Cerebellar nuclear complex (tissue), 1 donor: ENCODE results near the gene ZNF343.

ENCODE experiments used
- DNase-seq, 2 experiments: peaks; one replicate each; lab custom pipeline; 2025; lab: John Stamatoyannopoulos, UW

ZNF343 gene

DNA sequence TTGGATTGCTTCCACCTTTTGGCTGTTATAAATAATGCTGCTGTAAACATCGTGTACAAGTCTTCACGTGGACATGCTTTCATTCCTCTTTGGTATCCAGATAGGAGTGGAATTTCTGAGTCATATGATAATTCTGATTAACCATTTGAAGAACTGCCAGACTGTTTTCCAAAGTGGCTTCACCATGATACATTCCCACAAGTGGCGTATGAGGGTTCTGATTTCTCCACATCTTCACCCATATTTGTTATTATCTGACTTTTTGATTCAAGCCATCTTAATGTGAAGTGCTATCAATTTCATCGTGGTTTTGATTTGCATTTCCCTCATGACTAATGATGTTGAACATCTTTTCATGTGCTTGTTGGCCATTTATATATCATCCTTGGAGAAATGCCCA lies 35.2 kb downstream of the ZNF343 start:
- no peak for DNase-seq

GRCh38 chr20:2470423-2471193 lies 38.1 kb downstream of the ZNF343 start, which contains the start of gene SNRPB:
TSS of gene SNRPB (minus strand) at chr20:2470789. CDS start at chr20:2470690, 99 bp downstream.
- peak; percentile 89 to 94 for DNase-seq

DNA sequence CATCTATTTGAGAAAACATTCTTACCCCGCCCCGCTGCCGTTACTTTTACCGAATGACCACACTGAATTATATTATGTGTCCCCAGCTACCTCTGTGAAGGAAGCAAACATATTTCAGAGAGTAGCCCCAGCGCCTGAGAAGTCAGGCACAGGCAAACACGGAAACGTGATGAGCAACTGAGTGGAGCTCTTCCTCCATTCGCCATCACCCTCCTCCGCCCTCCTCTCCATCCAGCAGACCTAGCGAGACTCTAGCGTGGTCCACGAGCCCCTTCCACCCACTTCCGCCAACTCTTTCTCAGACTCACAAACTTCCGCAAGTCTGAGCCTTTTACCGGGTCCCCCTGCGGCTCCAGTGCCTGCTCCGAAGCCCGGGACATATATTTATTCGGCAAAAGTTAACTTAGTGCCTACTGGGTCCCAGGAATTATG lies 38.7 kb downstream of the ZNF343 start:
- DNase-seq, result no peak

GRCh38 chr20:2468581-2469407 lies 39.9 kb downstream of the ZNF343 start:
- no peak for DNase-seq

GRCh38 chr20:2467412-2467811 lies 41.3 kb downstream of the ZNF343 start:
- no peak for DNase-seq

GRCh38 chr20:2465100-2465499 lies 43.6 kb downstream of the ZNF343 start:
- DNase-seq, result no peak

- no peak for DNase-seq
Measured at GRCh38 chr20:2463616-2464365, 44.9 kb downstream of the ZNF343 start.

- no peak for DNase-seq
Measured at GRCh38 chr20:2462484-2462883, 46.2 kb downstream of the ZNF343 start.

DNA sequence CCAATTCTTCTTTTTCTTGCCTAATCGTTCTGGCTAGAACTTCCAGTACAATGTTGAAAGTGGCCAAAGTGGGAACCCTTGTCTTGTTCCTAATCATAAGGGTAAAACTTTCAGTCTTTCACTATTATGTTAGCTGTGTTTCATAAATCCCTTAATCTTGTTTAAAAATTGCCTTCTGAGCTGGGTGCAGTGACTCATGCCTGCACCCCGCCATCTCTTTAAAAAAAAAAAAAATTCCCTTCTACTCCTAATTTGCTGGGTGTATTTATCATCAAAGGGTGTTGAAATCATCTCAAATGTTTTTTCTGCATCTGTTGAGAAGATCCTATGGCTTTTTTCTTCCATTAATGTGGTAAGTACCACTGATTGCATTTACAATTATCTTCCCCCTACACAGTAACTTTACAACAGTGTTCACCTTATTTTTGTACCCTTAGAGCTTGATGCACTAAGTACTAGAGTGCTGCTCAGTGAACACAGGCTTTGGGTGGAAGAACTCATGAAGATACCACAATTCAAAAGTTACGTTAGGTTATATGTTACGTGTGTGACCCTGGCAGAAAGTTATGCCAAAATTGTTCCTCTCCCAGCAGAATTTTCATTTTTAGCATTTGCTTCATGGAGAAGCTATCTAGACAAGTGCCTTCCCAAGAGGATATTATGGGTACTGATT lies 47.8 kb downstream of the ZNF343 start:
- no peak for DNase-seq

DNA sequence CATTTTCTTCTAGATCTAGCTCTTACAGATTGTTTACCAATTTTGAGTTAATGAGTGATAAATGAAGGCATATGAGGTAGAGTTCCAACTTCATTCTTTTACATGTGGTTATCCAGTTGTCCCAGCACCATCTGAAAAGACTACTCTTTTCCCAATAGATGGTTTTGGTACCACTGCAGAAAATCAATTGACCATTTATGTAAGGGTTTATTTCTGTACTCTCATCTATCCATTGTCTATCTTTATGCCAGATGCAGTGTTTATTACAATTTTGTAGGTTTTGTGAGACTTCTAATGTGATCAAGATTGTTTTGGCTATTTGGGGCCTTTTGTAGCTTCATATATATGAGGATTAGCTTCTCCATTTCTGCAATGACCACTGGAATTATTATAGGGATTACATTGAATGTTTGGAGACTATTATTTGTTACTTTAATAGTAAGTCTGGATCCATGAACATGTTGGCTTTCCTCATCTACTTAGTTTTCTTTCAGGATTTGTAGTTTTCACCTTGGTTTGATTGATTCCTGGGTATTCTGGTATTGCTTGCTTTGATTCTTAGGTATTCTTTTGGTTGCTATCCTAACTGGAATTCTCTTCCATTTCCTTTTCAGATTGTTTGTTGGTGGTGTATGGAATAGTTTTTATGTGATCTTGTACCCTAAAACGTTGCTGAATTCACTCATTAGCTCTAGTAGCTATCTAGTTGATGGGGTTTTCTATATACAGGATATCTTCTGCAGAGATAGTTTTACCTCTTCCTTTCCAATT lies 48.5 kb downstream of the ZNF343 start:
- no peak for DNase-seq

DNA sequence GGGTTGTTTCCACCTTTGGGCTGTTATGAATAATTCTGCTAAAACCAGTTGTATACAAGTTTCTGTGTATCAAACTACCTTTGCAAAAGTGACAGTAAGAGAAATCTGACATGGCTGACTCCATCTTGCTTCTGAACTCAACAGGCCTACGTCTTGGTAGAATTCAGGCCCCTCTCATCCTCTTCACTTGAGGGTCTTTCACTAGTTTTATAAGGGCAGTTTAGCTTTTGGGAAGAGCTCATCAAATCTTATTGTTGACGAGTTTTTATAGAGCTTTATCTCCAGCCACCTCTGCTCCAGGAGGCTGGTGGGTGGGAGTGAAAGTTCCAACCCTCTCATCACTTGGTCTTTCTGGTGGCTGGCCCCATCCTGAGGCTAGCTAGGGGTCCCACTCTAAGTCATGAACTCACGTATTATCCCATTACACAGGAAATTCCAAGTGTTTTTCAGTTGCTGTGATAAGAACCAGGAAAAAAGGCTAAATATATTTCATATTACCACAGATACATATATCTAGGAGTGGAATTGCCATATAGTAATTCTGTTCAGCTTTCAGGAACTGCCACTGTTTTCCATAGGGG lies 49.7 kb downstream of the ZNF343 start:
- no peak for DNase-seq

DNA sequence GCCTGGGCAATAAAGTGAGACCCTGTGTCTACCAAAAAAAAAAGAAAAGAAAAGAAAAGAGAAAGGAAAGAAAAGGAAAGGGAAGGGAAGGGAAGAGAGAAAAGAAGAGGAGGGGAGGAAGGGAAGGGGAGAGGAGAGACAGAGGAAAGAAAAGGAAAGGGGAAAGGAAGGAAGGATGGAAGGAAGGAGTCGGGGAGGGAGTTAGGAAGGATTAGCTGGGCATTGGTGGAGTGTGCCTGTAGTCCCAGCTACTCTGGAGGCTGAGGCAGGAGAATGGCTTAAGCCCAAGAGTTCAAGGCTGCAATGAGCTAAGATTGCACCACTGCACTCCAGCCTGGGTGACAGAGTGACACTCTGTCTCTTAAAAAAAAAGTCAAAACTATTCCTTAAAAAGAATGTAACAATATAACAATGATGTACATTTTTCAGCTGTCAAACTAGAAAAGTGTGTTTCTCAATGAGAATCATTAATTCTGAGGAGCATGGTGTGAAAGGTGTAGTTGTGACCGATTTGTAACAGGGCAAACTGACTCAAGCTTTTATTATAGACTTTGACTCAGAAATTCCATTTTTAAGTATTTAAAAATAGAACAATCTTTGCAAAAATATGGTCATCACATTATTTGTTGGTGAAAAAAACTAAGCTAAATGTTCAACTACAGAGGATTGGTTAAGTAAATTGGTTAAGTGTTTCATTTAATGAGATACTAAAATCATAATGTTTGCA lies 52.8 kb downstream of the ZNF343 start:
- no peak for DNase-seq

DNA sequence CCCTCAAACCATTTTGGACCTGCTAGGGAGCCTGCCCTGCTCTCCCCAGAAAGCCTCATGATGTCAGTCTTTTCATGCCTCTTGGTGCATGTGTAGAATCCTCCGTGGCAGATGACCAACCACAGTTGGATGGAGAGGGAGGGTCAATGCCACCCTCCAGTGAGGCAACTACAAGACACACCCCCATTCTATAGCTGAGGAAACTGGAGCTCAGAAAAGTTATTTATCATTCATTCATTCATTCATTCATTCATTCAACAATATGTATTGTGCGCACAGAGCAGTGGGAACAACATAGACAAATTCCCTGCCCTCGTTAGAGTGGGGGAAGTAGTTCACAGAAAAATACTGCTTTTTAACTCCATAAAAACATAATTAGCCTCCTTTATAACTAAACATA lies 54.9 kb downstream of the ZNF343 start:
- DNase-seq, result no peak

- DNase-seq, result no peak
Measured at GRCh38 chr20:2451939-2452732, 56.6 kb downstream of the ZNF343 start.

- DNase-seq, result no peak
Measured at GRCh38 chr20:2451422-2451821, 57.3 kb downstream of the ZNF343 start.

- no peak for DNase-seq
Measured at GRCh38 chr20:2449386-2449785, 59.3 kb downstream of the ZNF343 start.

- no peak for DNase-seq
Measured at GRCh38 chr20:2446845-2447244, 61.9 kb downstream of the ZNF343 start.
